IMR-90 (cell line): ENCODE data around the gene KLRB1. TPM values are rescaled to one million over a fixed set of nuclear protein-coding genes. Genes with fewer than 3 reads are reported as not detected.

ENCODE experiments used
- ATAC-seq: fragments of 200-7000 bp; cut with Tn5 transposase; 2 replicates; pipeline ENCODE4 v1.9.1; 2020; ENCODE audit warnings: low read depth, mild to moderate bottlenecking, moderate library complexity
- BruUV-seq: library from RNA; stranded (reverse); fragments of 400-500 nt; replicated peaks from 2 replicates; lab custom pipeline; 2021; lab: Mats Ljungman, UMichigan
- CTCF ChIA-PET: fragments of 300-600 bp; formaldehyde crosslinking; extraction: SDS; loops from one replicate; lab custom pipeline; 2021; ENCODE audit warnings: antibody characterized with exemption; lab: Yijun Ruan, JAX
- POLR2A ChIA-PET: fragments of 300-600 bp; sonication (Branson Sonifier 250); formaldehyde crosslinking; loops from one replicate; lab custom pipeline; 2022; ENCODE audit warnings: antibody characterized with exemption; ENCODE audit not compliant: unreplicated experiment; lab: Charles Lee
- DNase-seq: peaks from one replicate; pipeline ENCODE4 v3.0.0; 2013
- H2AFZ ChIP-seq: replicated peaks from 2 replicates; pipeline ENCODE3; 2013; ENCODE audit warnings: low read length, mild to moderate bottlenecking; ENCODE audit not compliant: poor library complexity
- H2AK5ac ChIP-seq: 2 replicates; pipeline ENCODE4 v1.6.1; 2013; ENCODE audit warnings: low read depth, low read length, inconsistent platforms
- H2AK9ac ChIP-seq: replicated peaks from 2 replicates; pipeline ENCODE3; 2013; ENCODE audit warnings: mild to moderate bottlenecking, low read depth, low read length, moderate library complexity; ENCODE audit not compliant: poor library complexity
- H2BK120ac ChIP-seq: 2 replicates; pipeline ENCODE4 v1.6.1; 2013; ENCODE audit warnings: low read depth, low read length, inconsistent platforms
- H2BK15ac ChIP-seq: 3 replicates; pipeline ENCODE4 v1.6.1; 2013; ENCODE audit warnings: low read depth, low read length, inconsistent platforms
- H2BK20ac ChIP-seq: 2 replicates; pipeline ENCODE4 v1.6.1; 2013; ENCODE audit warnings: low read depth, mild to moderate bottlenecking, inconsistent platforms, low read length, moderate library complexity
- H2BK5ac ChIP-seq: 2 replicates; pipeline ENCODE4 v1.6.1; 2013; ENCODE audit warnings: mild to moderate bottlenecking, low read depth, low read length, inconsistent platforms; ENCODE audit not compliant: poor library complexity, severe bottlenecking
- H3K14ac ChIP-seq: replicated peaks from 2 replicates; pipeline ENCODE4 v1.6.1; 2013; ENCODE audit warnings: low read depth, low read length, inconsistent platforms
- H3K18ac ChIP-seq: 2 replicates; pipeline ENCODE4 v1.6.1; 2013; ENCODE audit warnings: low read depth, low read length, control low read depth
- H3K23ac ChIP-seq: 2 replicates; pipeline ENCODE4 v1.6.1; 2013; ENCODE audit warnings: low read depth, low read length, inconsistent platforms
- H3K27ac ChIP-seq: 2 replicates; pipeline ENCODE4 v1.5.1; 2013; ENCODE audit warnings: mild to moderate bottlenecking, control low read depth, low read length; ENCODE audit not compliant: insufficient read depth
- H3K27me3 ChIP-seq: 2 replicates; pipeline ENCODE4 v1.6.1; 2013; ENCODE audit warnings: low read length; ENCODE audit not compliant: control insufficient read depth, insufficient read depth
- H3K36me3 ChIP-seq: 2 replicates; pipeline ENCODE4 v1.6.1; 2013; ENCODE audit warnings: low read length, mixed read lengths; ENCODE audit not compliant: control insufficient read depth, insufficient read depth
- H3K4ac ChIP-seq: 2 replicates; pipeline ENCODE4 v1.6.1; 2013; ENCODE audit warnings: low read depth, low read length, inconsistent platforms
- H3K4me1 ChIP-seq: 2 replicates; pipeline ENCODE4 v1.6.1; 2013; ENCODE audit warnings: low read length, mixed read lengths; ENCODE audit not compliant: control insufficient read depth, insufficient read depth
- H3K4me2 ChIP-seq: 2 replicates; pipeline ENCODE4 v1.6.1; 2013; ENCODE audit warnings: low read depth, mild to moderate bottlenecking, control low read depth, low read length, moderate library complexity
- H3K4me3 ChIP-seq: 2 replicates; pipeline ENCODE4 v1.5.1; 2013; ENCODE audit warnings: low read depth, mild to moderate bottlenecking, control low read depth, low read length, moderate library complexity; ENCODE audit not compliant: insufficient read depth
- H3K56ac ChIP-seq: 2 replicates; pipeline ENCODE4 v1.6.1; 2013; ENCODE audit warnings: low read length, inconsistent platforms; ENCODE audit not compliant: insufficient read depth; ENCODE audit errors: extremely low read depth
- H3K79me1 ChIP-seq, 2 experiments: 2 replicates each; pipeline ENCODE4 v1.6.1; 2013; ENCODE audit warnings: low read length in 2 of 2, inconsistent platforms in 1 of 2, low read depth in 1 of 2
- H3K9ac ChIP-seq: 2 replicates; pipeline ENCODE4 v1.6.1; 2013; ENCODE audit warnings: low read depth, low read length, control low read depth
- H3K9me1 ChIP-seq: 2 replicates; pipeline ENCODE4 v1.6.1; 2013; ENCODE audit warnings: low read length, inconsistent platforms; ENCODE audit not compliant: insufficient read depth
- H3K9me3 ChIP-seq: 2 replicates; pipeline ENCODE4 v1.6.1; 2013; ENCODE audit warnings: low read length; ENCODE audit not compliant: control insufficient read depth, insufficient read depth
- H4K20me1 ChIP-seq: 2 replicates; pipeline ENCODE4 v1.6.1; 2013; ENCODE audit warnings: low read length, inconsistent platforms; ENCODE audit not compliant: insufficient read depth
- H4K5ac ChIP-seq: 2 replicates; pipeline ENCODE4 v1.6.1; 2013; ENCODE audit warnings: mild to moderate bottlenecking, low read depth, low read length, control low read depth
- H4K8ac ChIP-seq, 2 experiments: 2 replicates each; pipeline ENCODE4 v1.6.1; 2013; ENCODE audit warnings: low read depth in 2 of 2, low read length in 2 of 2, control low read depth in 1 of 2, inconsistent platforms in 1 of 2
- H4K91ac ChIP-seq: 2 replicates; pipeline ENCODE4 v1.6.1; 2013; ENCODE audit warnings: low read depth, low read length, inconsistent platforms; ENCODE audit not compliant: insufficient read depth
- BHLHE40 ChIP-seq: fragments of 150-350 bp; IDR thresholded peaks from 2 replicates; pipeline ENCODE4 v1.6.1; 2016; ENCODE audit warnings: mild to moderate bottlenecking, low read depth, low read length
- CEBPB ChIP-seq: IDR thresholded peaks from 2 replicates; pipeline ENCODE4 v1.6.1; 2012; ENCODE audit warnings: low read depth, low read length, improper control_type of control experiment
- CHD1 ChIP-seq: IDR thresholded peaks from 2 replicates; pipeline ENCODE4 v1.6.1; 2012; ENCODE audit warnings: low read depth, low read length, improper control_type of control experiment
- CTCF ChIP-seq: conservative IDR thresholded peaks from 2 replicates; pipeline ENCODE4 v1.5.1; 2012; ENCODE audit warnings: mild to moderate bottlenecking, low read depth, low read length, improper control_type of control experiment
- FOS ChIP-seq: fragments of 150-350 bp; IDR thresholded peaks from 2 replicates; pipeline ENCODE4 v1.6.1; 2016; ENCODE audit warnings: low read depth, low read length
- MAFK ChIP-seq: IDR thresholded peaks from 2 replicates; pipeline ENCODE4 v1.6.1; 2012; ENCODE audit warnings: low read depth, low read length, improper control_type of control experiment
- MAZ ChIP-seq: IDR thresholded peaks from 2 replicates; pipeline ENCODE4 v1.6.1; 2012; ENCODE audit warnings: low read depth, mild to moderate bottlenecking, low read length, improper control_type of control experiment, moderate library complexity, borderline replicate concordance
- MXI1 ChIP-seq: IDR thresholded peaks from 2 replicates; pipeline ENCODE4 v1.6.1; 2012; ENCODE audit warnings: low read depth, mild to moderate bottlenecking, low read length, moderate library complexity, borderline replicate concordance
- NFE2L2 ChIP-seq: fragments of 150-350 bp; IDR thresholded peaks from 2 replicates; pipeline ENCODE4 v1.6.1; 2016; ENCODE audit warnings: low read depth, mild to moderate bottlenecking, low read length
- POLR2A ChIP-seq: IDR thresholded peaks from 2 replicates; pipeline ENCODE4 v1.6.1; 2012; ENCODE audit warnings: mild to moderate bottlenecking, low read depth, low read length
- RAD21 ChIP-seq: IDR thresholded peaks from 2 replicates; pipeline ENCODE4 v1.6.1; 2012; ENCODE audit warnings: low read length, improper control_type of control experiment
- RFX5 ChIP-seq: IDR thresholded peaks from 2 replicates; pipeline ENCODE4 v1.8.0; 2012; ENCODE audit warnings: low read depth, mild to moderate bottlenecking, low read length, moderate library complexity
- SMC3 ChIP-seq: fragments of 150-350 bp; IDR thresholded peaks from 2 replicates; pipeline ENCODE4 v1.6.1; 2016; ENCODE audit warnings: low read depth, mild to moderate bottlenecking, antibody characterized with exemption, low read length, moderate library complexity
- WGBS, 2 experiments: methylation state at CpG; one replicate each; pipeline versions ENCODE4 v1.1.5 to v1.1.7; 2013; ENCODE audit warnings: missing lambda C conversion rate in 2 of 2; ENCODE audit not compliant: insufficient read length in 1 of 2; ENCODE audit errors: extremely low coverage in 2 of 2; 5-methylcytosine and 5-hydroxymethylcytosine counted together
- dilution Hi-C: fragments of 300-500 bp; cut with HindIII; formaldehyde crosslinking; loops from one replicate; pipeline ENCODE4 v1.14.3; 2018; ENCODE audit warnings: low sequenced_read_pairs; ENCODE audit not compliant: unreplicated experiment
- in situ Hi-C: fragments of 300-500 bp; cut with MboI; formaldehyde crosslinking; loops from 3 replicates; pipeline ENCODE4 v1.14.3; 2019; ENCODE audit warnings: low sequenced_read_pairs, inconsistent platforms, mixed read lengths
- intact Hi-C: fragments of 100-400 bp; cut with micrococcal nuclease; formaldehyde crosslinking; loops from 2 replicates; pipeline ENCODE4 v1.10.0; 2022
- polyA plus RNA-seq, 3 experiments: library from polyadenylated mRNA; depleted of rRNA; stranded (reverse); fragments of >200 nt; gene quantifications; 2 replicates each; pipeline ENCODE4 v1.2.3, GENCODE V29; 2012; ENCODE audit warnings: low replicate concordance in 1 of 3
- total RNA-seq: library from RNA; depleted of rRNA; stranded (reverse); fragments of >200 nt; gene quantifications from 2 replicates; pipeline ENCODE4 v1.2.3, GENCODE V29; 2012
- TF ChIP-seq, protein P1 (sequence below): fragments of 150-350 bp; IDR thresholded peaks from 2 replicates; pipeline ENCODE4 v1.6.1; 2017; ENCODE audit warnings: mild to moderate bottlenecking, antibody characterized with exemption, low read length, low read depth

Gene KLRB1
- total and polyA plus RNA-seq, 2 of the 4 experiments (the other 2 are of a cell fraction): not detected

- H3K27me3 ChIP-seq: no peaks in the 10 kb centered on the region; the same call in 1 of the 2 replicates
- H3K4me3 ChIP-seq: peak overlapping the region; percentile 60
- peaks cover 5% of the 10 kb centered on the region for H3K4me1 ChIP-seq
- 0 out of 3 replicates have a peak overlapping the region, but pooled peaks have one; percentile 23 for H2BK15ac ChIP-seq
- H2AK5ac ChIP-seq: no peak overlapping the region
- dilution Hi-C loops (no loop called here), in situ Hi-C loops (loop anchor here (25.0 kb wide), 1 partner anchor 310 kb away; no protein-coding TSS in a partner anchor), intact Hi-C loops (loop anchor here (5.0 kb wide), 1 partner anchor 315 kb away; no protein-coding TSS in a partner anchor)
- peak overlapping the region; percentile 52 for H3K27ac ChIP-seq
- peak overlapping the region; percentile 31; the same call in 1 of the 2 replicates for H3K18ac ChIP-seq
- ATAC-seq: peak; percentile 5; the same call in 1 of the 2 replicates
- H2AK9ac ChIP-seq: peak overlapping the region; percentile 79
- peak overlapping the region; percentile 44 for H2BK5ac ChIP-seq
- peak overlapping the region; percentile 35 for H4K5ac ChIP-seq
- H3K14ac ChIP-seq: peak overlapping the region; percentile 34
- BruUV-seq: no TSS peak
- TF ChIP-seq NFE2L2: no peak
- TF ChIP-seq, protein P1, sequence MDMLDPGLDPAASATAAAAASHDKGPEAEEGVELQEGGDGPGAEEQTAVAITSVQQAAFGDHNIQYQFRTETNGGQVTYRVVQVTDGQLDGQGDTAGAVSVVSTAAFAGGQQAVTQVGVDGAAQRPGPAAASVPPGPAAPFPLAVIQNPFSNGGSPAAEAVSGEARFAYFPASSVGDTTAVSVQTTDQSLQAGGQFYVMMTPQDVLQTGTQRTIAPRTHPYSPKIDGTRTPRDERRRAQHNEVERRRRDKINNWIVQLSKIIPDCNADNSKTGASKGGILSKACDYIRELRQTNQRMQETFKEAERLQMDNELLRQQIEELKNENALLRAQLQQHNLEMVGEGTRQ: no peak
- no peak for TF ChIP-seq CEBPB
- TF ChIP-seq RFX5: no peak
- TF ChIP-seq MXI1: no peak
- no peak for TF ChIP-seq SMC3
- no peak for TF ChIP-seq MAZ
- TF ChIP-seq CTCF: no peak
- TF ChIP-seq RAD21: no peak
- TF ChIP-seq CHD1: no peak
- TF ChIP-seq BHLHE40: no peak
- TF ChIP-seq POLR2A: no peak
- TF ChIP-seq MAFK: no peak
- no peak for TF ChIP-seq FOS
- peak overlapping the region; percentile 57 for H2BK20ac ChIP-seq
- peak overlapping the region; percentile 58 to 66 for H4K8ac ChIP-seq
- H4K20me1 ChIP-seq: no peaks in the 10 kb centered on the region
- WGBS, 2 experiments: 44% methylated on average over 3 of the region's 13 CpGs; no CpG with 5 or more reads in 1 of the 2 experiments
- peak overlapping the region; percentile 16; the same call in 1 of the 2 replicates for H3K56ac ChIP-seq
- H4K91ac ChIP-seq: 0 out of 2 replicates have a peak overlapping the region, but pooled peaks have one; percentile 7
- POLR2A ChIA-PET: no interaction called here
- H3K4ac ChIP-seq: peak overlapping the region; percentile 70
- H3K9me1 ChIP-seq: no peaks in the 10 kb centered on the region; the same call in 1 of the 2 replicates
- no peaks in the 10 kb centered on the region for H3K36me3 ChIP-seq
- peak overlapping the region; percentile 78 for H3K4me2 ChIP-seq
- peak overlapping the region; percentile 33; the same call in 1 of the 2 replicates for H2BK120ac ChIP-seq
- H3K9me3 ChIP-seq: no peaks in the 10 kb centered on the region; the same call in 1 of the 2 replicates
- DNase-seq: peak; percentile 56
- CTCF ChIA-PET: interaction anchor here (1.6 kb wide), 1 partner anchor 61 kb away, joined by 6 read pairs; no protein-coding TSS in a partner anchor
- H3K9ac ChIP-seq: peak overlapping the region; percentile 77
- H3K79me1 ChIP-seq: peaks cover 0 to 19% of the 10 kb centered on the region in 2 experiments; a peak in 3 of 4 replicates
- H2AFZ ChIP-seq: peak overlapping the region; percentile 89
- peak overlapping the region; percentile 6; the same call in 1 of the 2 replicates for H3K23ac ChIP-seq
These were observed 39.4 kb upstream of the KLRB1 start for GRCh38 chr12:9646794-9647781.
